ENCODE results near the gene CHAC2. TPM values are rescaled to one million over a fixed set of nuclear protein-coding genes. Genes with fewer than 3 reads are reported as not detected.

Gene CHAC2
- total RNA-seq, 1 donor from 2014 or later: 3.6 TPM

DNA sequence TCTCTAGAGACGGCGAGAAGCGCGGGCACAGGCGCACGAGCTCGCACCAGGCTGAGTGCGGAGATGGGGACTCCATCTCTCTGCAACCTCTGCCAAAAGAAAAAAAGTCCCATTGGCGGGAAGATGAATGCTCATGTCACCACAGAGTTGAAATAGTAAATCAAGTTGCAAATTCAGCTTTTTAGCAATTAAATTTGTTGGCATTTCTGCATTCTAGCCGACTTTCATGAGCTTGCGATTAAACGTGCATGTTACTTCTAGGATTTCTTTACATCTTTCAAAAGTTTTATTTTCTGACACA, 588 bp downstream of the CHAC2 start:
- Mint-ChIP-seq H3K4me1 (ENCODE audit: low read depth, unreplicated experiment) (no peaks in the 10 kb centered on the region), H3K4me3 (ENCODE audit: unreplicated experiment) (peak overlapping the region; percentile 90), H3K9me3 (ENCODE audit: unreplicated experiment) (no peaks in the 10 kb centered on the region), H3K27me3 (ENCODE audit: low read depth, unreplicated experiment) (no peaks in the 10 kb centered on the region), H3K27ac (ENCODE audit: unreplicated experiment) (peak overlapping the region; percentile 53), H3K36me3 (ENCODE audit: low read depth, unreplicated experiment) (no peaks in the 10 kb centered on the region)
- Histone ChIP-seq H2AFZ (ENCODE audit: low read depth, low read length) (peak overlapping the region; percentile 95), H3K9me3 (ENCODE audit: insufficient read depth, low read depth, low read length) (no peaks in the 10 kb centered on the region), H3K4me1 (ENCODE audit: insufficient read depth, low read length) (peaks cover 5% of the 10 kb centered on the region), H4K20me1 (ENCODE audit: insufficient read depth, low read length) (no peaks in the 10 kb centered on the region), H3K4me2 (ENCODE audit: low read length) (peak overlapping the region; percentile 90), H3K79me2 (ENCODE audit: insufficient read depth, low read length) (peaks cover 50% of the 10 kb centered on the region), H3K27me3 (ENCODE audit: insufficient read depth, low read length) (no peaks in the 10 kb centered on the region), H3K27ac (ENCODE audit: low read depth, low read length) (peak overlapping the region; percentile 62), H3K4me3 (ENCODE audit: insufficient read depth, low read depth, low read length) (peak overlapping the region; percentile 89), H3K9ac (ENCODE audit: low read length) (peak overlapping the region; percentile 91), H3K36me3 (ENCODE audit: insufficient read depth, low read length) (peaks cover under 1% of the 10 kb centered on the region)
- no peak for DNase-seq (ENCODE audit: low read depth)
- no peak for FAIRE-seq
- TF ChIP-seq, protein P1, sequence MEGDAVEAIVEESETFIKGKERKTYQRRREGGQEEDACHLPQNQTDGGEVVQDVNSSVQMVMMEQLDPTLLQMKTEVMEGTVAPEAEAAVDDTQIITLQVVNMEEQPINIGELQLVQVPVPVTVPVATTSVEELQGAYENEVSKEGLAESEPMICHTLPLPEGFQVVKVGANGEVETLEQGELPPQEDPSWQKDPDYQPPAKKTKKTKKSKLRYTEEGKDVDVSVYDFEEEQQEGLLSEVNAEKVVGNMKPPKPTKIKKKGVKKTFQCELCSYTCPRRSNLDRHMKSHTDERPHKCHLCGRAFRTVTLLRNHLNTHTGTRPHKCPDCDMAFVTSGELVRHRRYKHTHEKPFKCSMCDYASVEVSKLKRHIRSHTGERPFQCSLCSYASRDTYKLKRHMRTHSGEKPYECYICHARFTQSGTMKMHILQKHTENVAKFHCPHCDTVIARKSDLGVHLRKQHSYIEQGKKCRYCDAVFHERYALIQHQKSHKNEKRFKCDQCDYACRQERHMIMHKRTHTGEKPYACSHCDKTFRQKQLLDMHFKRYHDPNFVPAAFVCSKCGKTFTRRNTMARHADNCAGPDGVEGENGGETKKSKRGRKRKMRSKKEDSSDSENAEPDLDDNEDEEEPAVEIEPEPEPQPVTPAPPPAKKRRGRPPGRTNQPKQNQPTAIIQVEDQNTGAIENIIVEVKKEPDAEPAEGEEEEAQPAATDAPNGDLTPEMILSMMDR (IDR thresholded peaks at IDR 0.05; ENCODE audit: insufficient read depth, low read depth, low read length): no peak
- no peak for TF ChIP-seq EZH2 (IDR thresholded peaks at IDR 0.05; ENCODE audit: insufficient read depth, low read length)

DNA sequence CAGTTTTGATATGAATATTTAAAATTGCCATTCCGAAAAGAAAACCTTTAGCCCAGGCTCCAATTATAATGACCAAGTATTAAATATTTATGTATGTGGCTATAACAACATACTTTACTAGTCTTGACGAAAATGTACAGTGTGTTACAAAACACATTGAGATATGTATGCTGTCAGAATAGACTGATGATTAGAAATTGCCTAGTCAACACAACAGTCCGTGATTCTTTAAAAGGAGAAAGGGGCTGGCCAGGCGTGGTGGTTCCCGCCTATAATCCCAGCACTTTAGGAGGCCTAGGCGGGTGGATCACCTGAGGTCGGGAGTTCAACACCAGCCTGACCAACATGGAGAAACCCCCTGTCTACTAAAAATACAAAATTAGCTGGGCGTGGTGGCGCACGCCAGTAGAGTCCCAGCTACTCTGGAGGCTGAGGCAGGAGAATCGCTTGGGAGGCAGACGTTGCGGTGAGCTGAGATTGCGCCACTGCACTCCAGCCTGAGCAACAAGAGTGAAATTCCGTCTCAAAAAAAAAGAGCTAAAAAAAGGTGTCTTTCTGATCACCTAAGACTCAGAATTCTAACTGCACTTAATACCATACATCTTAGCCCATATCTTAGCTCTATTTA, 1.8 kb downstream of the CHAC2 start:
- Mint-ChIP-seq H3K27me3 (ENCODE audit: low read depth, unreplicated experiment) (no peaks in the 10 kb centered on the region), H3K4me1 (ENCODE audit: low read depth, unreplicated experiment) (no peaks in the 10 kb centered on the region), H3K36me3 (ENCODE audit: low read depth, unreplicated experiment) (no peaks in the 10 kb centered on the region), H3K27ac (ENCODE audit: unreplicated experiment) (no peak overlapping the region), H3K9me3 (ENCODE audit: unreplicated experiment) (no peaks in the 10 kb centered on the region), H3K4me3 (ENCODE audit: unreplicated experiment) (no peak overlapping the region)
- Histone ChIP-seq H4K20me1 (ENCODE audit: insufficient read depth, low read length) (no peaks in the 10 kb centered on the region), H2AFZ (ENCODE audit: low read depth, low read length) (no peak overlapping the region), H3K4me3 (ENCODE audit: insufficient read depth, low read depth, low read length) (no peak overlapping the region), H3K4me2 (ENCODE audit: low read length) (no peak overlapping the region), H3K27ac (ENCODE audit: low read depth, low read length) (no peak overlapping the region), H3K4me1 (ENCODE audit: insufficient read depth, low read length) (peaks cover 5% of the 10 kb centered on the region), H3K36me3 (ENCODE audit: insufficient read depth, low read length) (no peaks in the 10 kb centered on the region), H3K9ac (ENCODE audit: low read length) (no peak overlapping the region), H3K27me3 (ENCODE audit: insufficient read depth, low read length) (no peaks in the 10 kb centered on the region), H3K79me2 (ENCODE audit: insufficient read depth, low read length) (peaks cover 58% of the 10 kb centered on the region), H3K9me3 (ENCODE audit: insufficient read depth, low read depth, low read length) (no peaks in the 10 kb centered on the region)
- DNase-seq (ENCODE audit: low read depth) (no peak), FAIRE-seq (no peak)
- TF ChIP-seq, protein P1 (IDR thresholded peaks at IDR 0.05; ENCODE audit: insufficient read depth, low read depth, low read length): no peak
- TF ChIP-seq EZH2 (IDR thresholded peaks at IDR 0.05; ENCODE audit: insufficient read depth, low read length): no peak

DNA sequence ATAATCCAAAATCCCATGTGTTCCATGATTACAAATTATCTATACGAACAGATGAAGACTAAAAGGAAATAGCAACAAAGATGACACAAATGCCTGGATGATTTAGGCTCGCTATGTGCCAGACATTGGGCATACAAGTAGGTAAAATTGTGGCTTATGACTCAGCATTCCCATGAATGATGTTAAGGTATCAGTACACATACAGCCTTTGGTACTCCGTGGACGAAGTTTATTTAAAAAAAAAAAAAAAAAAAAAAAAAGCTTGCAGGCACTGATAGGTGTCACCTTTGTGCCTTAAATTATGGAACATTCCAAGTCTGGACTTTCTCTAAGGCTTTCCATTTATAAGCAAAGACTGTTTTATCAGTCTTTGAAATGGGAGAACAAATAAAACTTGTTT, 2.7 kb downstream of the CHAC2 start:
- Histone ChIP-seq H3K27ac (ENCODE audit: low read depth, low read length) (no peak overlapping the region), H4K20me1 (ENCODE audit: insufficient read depth, low read length) (no peaks in the 10 kb centered on the region), H3K27me3 (ENCODE audit: insufficient read depth, low read length) (no peaks in the 10 kb centered on the region), H3K9ac (ENCODE audit: low read length) (no peak overlapping the region), H3K36me3 (ENCODE audit: insufficient read depth, low read length) (no peaks in the 10 kb centered on the region), H2AFZ (ENCODE audit: low read depth, low read length) (no peak overlapping the region), H3K4me1 (ENCODE audit: insufficient read depth, low read length) (peaks cover 5% of the 10 kb centered on the region), H3K79me2 (ENCODE audit: insufficient read depth, low read length) (peaks cover 65% of the 10 kb centered on the region), H3K4me2 (ENCODE audit: low read length) (no peak overlapping the region), H3K4me3 (ENCODE audit: insufficient read depth, low read depth, low read length) (no peak overlapping the region), H3K9me3 (ENCODE audit: insufficient read depth, low read depth, low read length) (no peaks in the 10 kb centered on the region)
- FAIRE-seq (no peak), DNase-seq (ENCODE audit: low read depth) (no peak)
- Mint-ChIP-seq H3K27ac (ENCODE audit: unreplicated experiment) (no peak overlapping the region), H3K27me3 (ENCODE audit: low read depth, unreplicated experiment) (no peaks in the 10 kb centered on the region), H3K4me3 (ENCODE audit: unreplicated experiment) (no peak overlapping the region), H3K36me3 (ENCODE audit: low read depth, unreplicated experiment) (no peaks in the 10 kb centered on the region), H3K9me3 (ENCODE audit: unreplicated experiment) (no peaks in the 10 kb centered on the region), H3K4me1 (ENCODE audit: low read depth, unreplicated experiment) (no peaks in the 10 kb centered on the region)
- no peak for TF ChIP-seq EZH2 (IDR thresholded peaks at IDR 0.05; ENCODE audit: insufficient read depth, low read length)
- TF ChIP-seq, protein P1 (IDR thresholded peaks at IDR 0.05; ENCODE audit: insufficient read depth, low read depth, low read length): no peak
